Stomach (tissue), 9 donors: ENCODE measurements around the gene ADAM19. TPM values are rescaled to one million over a fixed set of nuclear protein-coding genes. Genes with fewer than 3 reads are reported as not detected.

ENCODE experiments used
- DNase-seq, 2 donors: peaks; one replicate each; pipeline versions ENCODE4 v3.0.0 to v3.0.0-alpha.2; 2013 to 2019
- H3K27ac ChIP-seq, 5 donors: fragments of 200-600 bp in 4 of 5; sonication (generic) in 4 of 5; one replicate each; pipeline ENCODE4 v1.5.1; 2013 to 2019; ENCODE audit warnings: mild to moderate bottlenecking in 1 of 5, moderate library complexity in 1 of 5
- H3K27me3 ChIP-seq, 3 donors: fragments of 200-600 bp; sonication (generic); one replicate each; pipeline ENCODE4 v1.5.1; 2017 to 2019; ENCODE audit warnings: mixed run types in 1 of 3
- H3K36me3 ChIP-seq, 4 donors: fragments of 200-600 bp; sonication (generic); 1 replicate in 3 of 4; 2 replicates in 1 of 4; pipeline ENCODE4 v1.5.1; 2016 to 2019
- H3K4me1 ChIP-seq, 4 donors: fragments of 200-600 bp; sonication (generic); one replicate each; pipeline ENCODE4 v1.5.1; 2016 to 2019
- H3K4me3 ChIP-seq, 4 donors: fragments of 200-600 bp; sonication (generic) in 3 of 4; one replicate each; pipeline ENCODE4 v1.5.1; 2016 to 2019; ENCODE audit warnings: mild to moderate bottlenecking in 1 of 4
- H3K9me3 ChIP-seq, 4 donors: fragments of 200-600 bp; sonication (generic); one replicate each; pipeline ENCODE4 v1.5.1; 2016 to 2019
- EP300 ChIP-seq: sonication (generic); formaldehyde crosslinking; IDR thresholded peaks from one replicate; pipeline ENCODE4 v1.6.1; 2017; ENCODE audit warnings: antibody characterized with exemption
- POLR2A ChIP-seq, 4 donors: fragments of 450-650 bp; IDR thresholded peaks; one replicate each; pipeline ENCODE4 v1.6.1; 2016; ENCODE audit warnings: antibody characterized with exemption in 4 of 4, control low read depth in 2 of 4, mild to moderate bottlenecking in 1 of 4, moderate library complexity in 1 of 4
- POLR2AphosphoS5 ChIP-seq, 3 donors: sonication (generic); formaldehyde crosslinking; IDR thresholded peaks; one replicate each; pipeline ENCODE4 v1.6.1; 2016; ENCODE audit warnings: antibody characterized with exemption in 3 of 3
- WGBS, 5 donors: extraction: QIAGEN DNeasy Blood & Tissue Kit in 3 of 5; methylation state at CpG; one replicate each; pipeline versions ENCODE4 v1.1.5 to v1.1.7; 2013 to 2018; 5-methylcytosine and 5-hydroxymethylcytosine counted together
- intact Hi-C: fragments of 100-400 bp; cut with DNase I; formaldehyde crosslinking; loops from one replicate; pipeline ENCODE4 v1.15.1; 2023; ENCODE audit warnings: low total_unique reads
- polyA plus RNA-seq, 3 donors: library from polyadenylated mRNA; stranded (reverse); fragments of 200-250 nt; gene quantifications; one replicate each; pipeline ENCODE4 v1.2.3, GENCODE V29; 2013
- total RNA-seq, 5 donors: library from RNA; depleted of rRNA; stranded (reverse); fragments of >200 nt; gene quantifications; one replicate each; pipeline versions ENCODE4 v1.1.0 to v1.2.3, GENCODE V29; 2014 to 2016
- TF ChIP-seq, protein P1 (sequence below), 7 experiments: fragments of 450-650 bp in 4 of 7; fragments of 200-600 bp in 3 of 7; sonication (generic) in 3 of 7; IDR thresholded peaks; one replicate each; pipeline ENCODE4 v1.5.1; 2016 to 2019; ENCODE audit warnings: antibody characterized with exemption in 7 of 7, control low read depth in 2 of 7, mild to moderate bottlenecking in 1 of 7
- donor health status: healthy with polysubstance abuse.
- donor health status: Bipolar disorder and iron deficiency.
- donor health status: healthy.

The ADAM19 gene
- total and polyA plus RNA-seq, 8 donors = 1.2 to 42.8 (median 6.4) TPM

DNA sequence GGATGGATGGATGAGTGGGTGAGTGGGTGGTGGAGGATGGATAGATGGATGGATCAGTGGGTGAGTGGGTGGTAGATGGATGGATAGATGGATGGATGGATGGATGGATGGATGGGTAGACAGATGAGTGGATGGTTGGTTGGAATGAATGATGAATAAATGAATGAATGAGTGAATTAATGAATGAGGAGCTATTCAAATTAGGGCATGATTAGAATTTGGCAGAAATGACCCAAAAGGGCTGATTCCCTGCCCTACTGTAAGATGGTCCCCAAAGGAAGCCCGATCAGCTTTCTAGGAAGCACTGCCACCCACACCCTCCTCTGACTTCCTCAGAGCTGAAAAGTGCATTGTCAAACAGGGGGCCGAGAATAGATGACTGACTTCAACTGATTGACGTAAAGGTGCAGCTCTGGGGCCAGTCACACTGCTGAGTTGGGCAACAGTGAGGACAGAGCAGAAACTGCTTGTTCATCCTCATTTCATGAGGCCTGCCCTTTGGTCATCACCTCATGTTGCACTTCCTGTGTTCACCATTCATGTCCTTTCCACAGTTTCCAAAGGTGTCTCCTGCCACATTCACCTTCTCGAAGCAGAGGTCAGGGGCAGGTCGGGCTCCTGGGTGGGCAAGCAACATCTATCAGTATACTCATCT lies 81.3 kb downstream of the ADAM19 start:
- intact Hi-C loops = no loop called here
- Histone ChIP-seq H3K36me3 (peaks cover 23 to 80% (median 61%) of the 10 kb centered on the region in 4 donors), H3K4me1 (no peaks in the 10 kb centered on the region), H3K4me3 (no peak overlapping the region), H3K27ac (peak overlapping the region in 1 of 5 donors; percentile 32), H3K9me3 (no peaks in the 10 kb centered on the region), H3K27me3 (no peaks in the 10 kb centered on the region)
- 77 to 84% (median 80%) methylated on average over 5 of the region's 5 CpGs for WGBS, 5 donors
- no peak for TF ChIP-seq POLR2AphosphoS5 (IDR thresholded peaks at IDR 0.05)
- TF ChIP-seq, protein P1, sequence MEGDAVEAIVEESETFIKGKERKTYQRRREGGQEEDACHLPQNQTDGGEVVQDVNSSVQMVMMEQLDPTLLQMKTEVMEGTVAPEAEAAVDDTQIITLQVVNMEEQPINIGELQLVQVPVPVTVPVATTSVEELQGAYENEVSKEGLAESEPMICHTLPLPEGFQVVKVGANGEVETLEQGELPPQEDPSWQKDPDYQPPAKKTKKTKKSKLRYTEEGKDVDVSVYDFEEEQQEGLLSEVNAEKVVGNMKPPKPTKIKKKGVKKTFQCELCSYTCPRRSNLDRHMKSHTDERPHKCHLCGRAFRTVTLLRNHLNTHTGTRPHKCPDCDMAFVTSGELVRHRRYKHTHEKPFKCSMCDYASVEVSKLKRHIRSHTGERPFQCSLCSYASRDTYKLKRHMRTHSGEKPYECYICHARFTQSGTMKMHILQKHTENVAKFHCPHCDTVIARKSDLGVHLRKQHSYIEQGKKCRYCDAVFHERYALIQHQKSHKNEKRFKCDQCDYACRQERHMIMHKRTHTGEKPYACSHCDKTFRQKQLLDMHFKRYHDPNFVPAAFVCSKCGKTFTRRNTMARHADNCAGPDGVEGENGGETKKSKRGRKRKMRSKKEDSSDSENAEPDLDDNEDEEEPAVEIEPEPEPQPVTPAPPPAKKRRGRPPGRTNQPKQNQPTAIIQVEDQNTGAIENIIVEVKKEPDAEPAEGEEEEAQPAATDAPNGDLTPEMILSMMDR (IDR thresholded peaks at IDR 0.05) = no peak
- TF ChIP-seq EP300 = no peak
- TF ChIP-seq POLR2A (IDR thresholded peaks at IDR 0.05) = no peak
- DNase-seq = no peak

DNA sequence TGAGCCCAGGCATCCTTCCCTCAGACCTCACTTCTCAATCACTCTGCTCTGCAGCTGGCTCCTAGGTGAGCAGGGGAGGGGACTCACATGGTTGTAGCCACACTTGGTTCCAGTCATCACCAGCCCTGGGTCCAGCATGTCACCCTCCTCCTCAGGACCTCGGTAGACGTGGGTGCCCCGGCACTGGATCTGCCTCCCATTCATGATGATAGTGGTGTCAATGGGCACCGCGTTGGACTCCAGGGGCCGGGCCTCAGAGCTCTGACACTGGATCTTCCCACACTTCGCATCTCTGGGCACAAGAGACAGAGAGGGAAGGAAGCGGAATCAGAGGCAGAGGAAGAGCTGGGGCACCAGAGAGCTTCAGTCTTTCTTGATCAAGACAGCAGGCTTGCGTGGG lies 82.7 kb downstream of the ADAM19 start:
- no peak overlapping the region for H3K4me3 ChIP-seq
- H3K9me3 ChIP-seq = no peaks in the 10 kb centered on the region
- intact Hi-C loops = no loop called here
- no peaks in the 10 kb centered on the region for H3K27me3 ChIP-seq
- peak overlapping the region in 1 of 5 donors; percentile 18 for H3K27ac ChIP-seq
- DNase-seq = no peak
- TF ChIP-seq POLR2A (IDR thresholded peaks at IDR 0.05) (no peak), POLR2AphosphoS5 (IDR thresholded peaks at IDR 0.05) (no peak), EP300 (no peak)
- TF ChIP-seq, protein P1 (IDR thresholded peaks at IDR 0.05) = no peak
- WGBS, 5 donors = 88 to 100% (median 95%) methylated on average over 2 to 9 of the region's 9 CpGs
- H3K36me3 ChIP-seq = peaks cover 36 to 89% (median 74%) of the 10 kb centered on the region in 4 donors
- H3K4me1 ChIP-seq = no peaks in the 10 kb centered on the region

DNA sequence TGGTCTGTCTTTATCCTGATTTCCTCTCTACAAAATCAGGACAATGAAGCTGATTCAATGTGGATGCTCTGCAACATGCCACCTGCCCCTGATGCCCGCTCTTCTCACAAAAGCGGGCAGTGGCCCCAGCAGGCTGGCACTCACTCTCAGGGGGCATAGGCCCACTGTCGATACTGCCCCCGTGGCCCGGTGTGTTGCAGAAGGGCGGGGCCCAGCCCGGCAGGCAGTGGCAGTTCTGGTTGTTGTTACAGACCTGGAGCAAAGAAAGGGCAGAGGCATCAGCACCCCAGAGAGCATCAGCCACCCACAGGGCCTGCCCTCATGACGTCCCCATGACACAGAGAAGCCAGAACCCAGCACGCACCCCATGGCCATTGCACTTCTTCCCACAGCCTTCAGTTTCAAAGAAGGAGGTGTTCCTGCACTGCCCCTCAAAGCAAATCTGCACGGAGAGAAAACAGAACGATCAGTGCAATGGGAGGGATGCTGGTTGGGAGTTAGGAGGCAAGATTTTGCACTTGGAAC lies 84.0 kb downstream of the ADAM19 start:
- TF ChIP-seq, protein P1 (IDR thresholded peaks at IDR 0.05) = no peak
- TF ChIP-seq POLR2AphosphoS5 (IDR thresholded peaks at IDR 0.05) = no peak
- TF ChIP-seq EP300 = no peak
- TF ChIP-seq POLR2A (IDR thresholded peaks at IDR 0.05) = no peak
- intact Hi-C loops = no loop called here
- H3K36me3 ChIP-seq = peaks cover 33 to 98% (median 77%) of the 10 kb centered on the region in 4 donors
- H3K4me1 ChIP-seq = peaks cover 0 to 5% (median 0%) of the 10 kb centered on the region in 4 donors
- no peak for DNase-seq
- H3K27ac ChIP-seq = no peak overlapping the region
- H3K4me3 ChIP-seq = no peak overlapping the region
- 83 to 90% (median 85%) methylated on average over 11 of the region's 11 CpGs for WGBS, 5 donors
- no peaks in the 10 kb centered on the region for H3K27me3 ChIP-seq
- no peaks in the 10 kb centered on the region for H3K9me3 ChIP-seq

DNA sequence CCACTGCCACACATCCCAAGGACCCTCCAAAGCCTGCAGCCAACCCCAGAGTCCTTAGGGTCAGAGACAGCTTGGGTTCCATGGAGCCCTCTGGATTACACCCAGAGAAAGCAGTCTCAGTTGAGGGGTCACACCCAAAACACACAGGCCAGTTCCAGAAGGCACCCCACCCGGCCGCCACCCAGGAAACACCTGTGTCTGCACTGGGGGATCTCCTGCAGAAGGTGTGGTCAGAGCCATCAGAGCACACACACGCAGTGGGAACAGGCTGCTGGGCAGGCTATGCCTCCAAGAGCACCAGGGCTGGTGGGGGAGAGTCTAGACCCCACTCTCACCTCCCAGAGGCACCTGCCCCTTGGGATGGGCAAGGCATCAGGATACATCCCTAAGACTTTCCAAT lies 88.2 kb downstream of the ADAM19 start:
- intact Hi-C loops = no loop called here
- WGBS, 5 donors = 65 to 94% (median 79%) methylated on average over 2 to 3 of the region's 3 CpGs
- no peak for DNase-seq
- peaks cover 0 to 26% (median 11%) of the 10 kb centered on the region in 4 donors for H3K4me1 ChIP-seq
- H3K4me3 ChIP-seq = no peak overlapping the region
- no peaks in the 10 kb centered on the region for H3K27me3 ChIP-seq
- peak overlapping the region in 3 of 5 donors; percentile 7 to 53 (median 34) for H3K27ac ChIP-seq
- H3K36me3 ChIP-seq = peaks cover 26 to 93% (median 74%) of the 10 kb centered on the region in 4 donors
- no peaks in the 10 kb centered on the region for H3K9me3 ChIP-seq
- TF ChIP-seq POLR2AphosphoS5 (IDR thresholded peaks at IDR 0.05) (no peak), POLR2A (IDR thresholded peaks at IDR 0.05) (no peak), EP300 (no peak)
- TF ChIP-seq, protein P1 (IDR thresholded peaks at IDR 0.05) = no peak
